Panc1 (cell line): ENCODE data around the gene ZNF831. TPM values are rescaled to one million over a fixed set of nuclear protein-coding genes. Genes with fewer than 3 reads are reported as not detected.

Experiments used
- ATAC-seq: fragments of 200-7000 bp; cut with Tn5 transposase; 2 replicates; pipeline ENCODE4 v1.9.1; 2020; ENCODE audit warnings: mild to moderate bottlenecking, moderate library complexity
- BruUV-seq: library from RNA; stranded (reverse); fragments of 400-500 nt; replicated peaks from 2 replicates; lab custom pipeline; 2021; lab: Mats Ljungman, UMichigan
- CTCF ChIA-PET: fragments of 300-600 bp; sonication (Branson Sonifier 250); formaldehyde crosslinking; loops from one replicate; lab custom pipeline; 2022; ENCODE audit warnings: antibody characterized with exemption; lab: Charles Lee
- POLR2A ChIA-PET: fragments of 300-600 bp; sonication (Branson Sonifier 250); formaldehyde crosslinking; loops from one replicate; lab custom pipeline; 2022; ENCODE audit warnings: antibody characterized with exemption; lab: Charles Lee
- DNase-seq: peaks from one replicate; pipeline ENCODE4 v3.0.0-alpha.2; 2010; ENCODE audit warnings: low read depth, low spot score
- H3K27ac ChIP-seq: 2 replicates; pipeline ENCODE4 v1.5.1; 2011; ENCODE audit warnings: mild to moderate bottlenecking, low read length, inconsistent platforms
- H3K27me3 ChIP-seq: fragments of 200-500 bp; sonication (Bioruptor generic); 2 replicates; pipeline ENCODE4 v1.6.0; 2014; ENCODE audit warnings: low read length, inconsistent platforms; ENCODE audit not compliant: control insufficient read depth, insufficient read depth
- H3K36me3 ChIP-seq: fragments of 200-500 bp; sonication (Bioruptor generic); 2 replicates; pipeline ENCODE4 v1.5.1; 2014; ENCODE audit warnings: inconsistent platforms, mild to moderate bottlenecking, low read length, moderate library complexity; ENCODE audit not compliant: control insufficient read depth, insufficient read depth
- H3K4me1 ChIP-seq: 2 replicates; pipeline ENCODE4 v1.5.1; 2011; ENCODE audit warnings: inconsistent platforms, mild to moderate bottlenecking, low read length, moderate library complexity; ENCODE audit not compliant: control insufficient read depth, insufficient read depth
- H3K4me3 ChIP-seq, 2 experiments: 2 replicates each; pipeline ENCODE4 v1.5.1; 2011 to 2012; ENCODE audit warnings: low read depth in 2 of 2, low read length in 2 of 2, mild to moderate bottlenecking in 2 of 2, inconsistent platforms in 1 of 2, moderate library complexity in 1 of 2
- H3K9me3 ChIP-seq: fragments of 200-500 bp; sonication (Bioruptor generic); 2 replicates; pipeline ENCODE4 v1.5.1; 2014; ENCODE audit warnings: low read depth, mild to moderate bottlenecking, inconsistent platforms, low read length, moderate library complexity; ENCODE audit not compliant: control insufficient read depth, insufficient read depth
- POLR2AphosphoS5 ChIP-seq: IDR thresholded peaks from 2 replicates; pipeline ENCODE4 v1.6.1; 2012; ENCODE audit warnings: mild to moderate bottlenecking, low read depth, low read length, moderate library complexity
- SIN3A ChIP-seq: IDR thresholded peaks from 2 replicates; pipeline ENCODE4 v1.6.1; 2012; ENCODE audit warnings: low read depth, mild to moderate bottlenecking, low read length, moderate library complexity, borderline replicate concordance; ENCODE audit not compliant: insufficient read depth
- TCF7L2 ChIP-seq: IDR thresholded peaks from 2 replicates; pipeline ENCODE4 v1.6.1; 2011; ENCODE audit warnings: mild to moderate bottlenecking, low read depth, low read length, inconsistent platforms
- in situ Hi-C: cut with HindIII; loops from 2 replicates; pipeline ENCODE4 v1.10.0; 2016; ENCODE audit warnings: low sequenced_read_pairs, low pct_unique_long_range_greater_than_20kb
- intact Hi-C: fragments of 100-400 bp; cut with micrococcal nuclease; formaldehyde crosslinking; loops from one replicate; pipeline ENCODE4 v1.10.0; 2022; ENCODE audit not compliant: unreplicated experiment
- total RNA-seq: library from RNA; stranded (reverse); gene quantifications from one replicate; pipeline ENCODE4 v1.2.1, GENCODE V29; 2021; ENCODE audit not compliant: unreplicated experiment
- TF ChIP-seq, protein P1 (sequence below), 2 experiments: IDR thresholded peaks; 2 replicates each; pipeline ENCODE4 v1.6.1; 2011 to 2012; ENCODE audit warnings: low read depth in 2 of 2, control low read depth in 1 of 2, low read length in 1 of 2, mild to moderate bottlenecking in 1 of 2, moderate library complexity in 1 of 2; ENCODE audit not compliant: insufficient read depth in 1 of 2
- TF ChIP-seq, protein P2 (sequence below): fragments of 450-650 bp; IDR thresholded peaks from 2 replicates; pipeline ENCODE4 v1.5.1; 2017; ENCODE audit warnings: mild to moderate bottlenecking

The ZNF831 gene
- total RNA-seq, 1 experiment from 2014 or later: 0.03 TPM

DNA sequence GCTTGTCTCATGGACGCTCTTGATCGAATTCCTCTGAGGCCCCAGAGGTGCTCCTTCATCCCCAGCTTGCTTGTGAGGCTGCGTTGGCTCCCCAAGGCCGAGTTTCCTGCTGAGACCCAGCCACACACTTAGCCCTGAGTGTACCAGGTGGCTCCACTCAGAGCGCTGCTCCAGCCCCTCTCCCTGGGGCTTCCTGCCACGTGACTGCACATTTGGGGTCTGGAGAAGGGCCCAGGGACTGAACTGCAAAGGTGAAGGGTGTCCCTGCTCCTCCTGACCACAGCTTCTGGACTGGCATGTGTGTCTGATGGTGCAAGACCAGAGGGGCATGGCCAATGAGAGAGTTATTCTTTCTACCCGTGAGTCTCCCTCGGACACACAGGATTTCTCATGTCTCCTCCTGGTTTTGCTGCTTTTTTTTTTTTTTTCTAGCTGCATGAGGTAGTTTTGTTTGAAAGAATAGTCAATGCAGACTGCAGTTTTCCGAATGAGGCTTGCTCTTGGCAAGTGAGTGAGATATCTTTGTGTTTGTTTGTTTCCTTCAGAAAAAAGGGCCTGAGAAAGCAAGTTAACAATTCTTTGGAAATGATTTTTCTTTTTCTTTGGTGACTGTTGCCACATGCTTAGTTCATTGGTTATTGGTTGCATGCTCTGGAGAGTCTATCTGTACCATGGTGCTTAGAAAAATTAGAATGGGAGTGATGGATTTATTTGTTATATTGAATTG is 3.1 kb upstream of the ZNF831 start:
- ChIA-PET CTCF (interaction anchor here (0.6 kb wide), 1 partner anchor 102 kb away, joined by 3 read pairs; no protein-coding TSS in a partner anchor), POLR2A (no interaction called here)

DNA sequence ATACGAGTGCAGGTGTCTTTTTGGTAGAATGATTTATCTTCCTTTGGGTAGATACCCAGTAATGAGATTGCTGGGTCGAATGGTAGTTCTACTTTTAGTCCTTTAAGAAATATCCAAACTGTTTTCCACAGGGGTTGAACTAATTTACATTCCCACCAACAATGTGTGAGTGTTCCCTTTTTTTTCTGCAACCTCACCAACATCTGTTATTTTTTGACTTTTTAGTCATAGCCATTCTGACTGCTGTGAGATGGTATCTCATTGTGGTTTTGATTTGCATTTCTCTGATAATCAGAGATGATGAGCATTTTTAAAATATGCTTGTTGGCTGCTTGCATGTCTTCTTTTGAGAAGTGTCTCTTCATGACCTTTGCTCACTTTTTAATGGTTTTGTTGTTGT is 1.9 kb upstream of the ZNF831 start:
- no peaks in the 10 kb centered on the region for H3K36me3 ChIP-seq
- CTCF ChIA-PET: no interaction called here
- TF ChIP-seq SIN3A: no peak
- TF ChIP-seq, protein P1, sequence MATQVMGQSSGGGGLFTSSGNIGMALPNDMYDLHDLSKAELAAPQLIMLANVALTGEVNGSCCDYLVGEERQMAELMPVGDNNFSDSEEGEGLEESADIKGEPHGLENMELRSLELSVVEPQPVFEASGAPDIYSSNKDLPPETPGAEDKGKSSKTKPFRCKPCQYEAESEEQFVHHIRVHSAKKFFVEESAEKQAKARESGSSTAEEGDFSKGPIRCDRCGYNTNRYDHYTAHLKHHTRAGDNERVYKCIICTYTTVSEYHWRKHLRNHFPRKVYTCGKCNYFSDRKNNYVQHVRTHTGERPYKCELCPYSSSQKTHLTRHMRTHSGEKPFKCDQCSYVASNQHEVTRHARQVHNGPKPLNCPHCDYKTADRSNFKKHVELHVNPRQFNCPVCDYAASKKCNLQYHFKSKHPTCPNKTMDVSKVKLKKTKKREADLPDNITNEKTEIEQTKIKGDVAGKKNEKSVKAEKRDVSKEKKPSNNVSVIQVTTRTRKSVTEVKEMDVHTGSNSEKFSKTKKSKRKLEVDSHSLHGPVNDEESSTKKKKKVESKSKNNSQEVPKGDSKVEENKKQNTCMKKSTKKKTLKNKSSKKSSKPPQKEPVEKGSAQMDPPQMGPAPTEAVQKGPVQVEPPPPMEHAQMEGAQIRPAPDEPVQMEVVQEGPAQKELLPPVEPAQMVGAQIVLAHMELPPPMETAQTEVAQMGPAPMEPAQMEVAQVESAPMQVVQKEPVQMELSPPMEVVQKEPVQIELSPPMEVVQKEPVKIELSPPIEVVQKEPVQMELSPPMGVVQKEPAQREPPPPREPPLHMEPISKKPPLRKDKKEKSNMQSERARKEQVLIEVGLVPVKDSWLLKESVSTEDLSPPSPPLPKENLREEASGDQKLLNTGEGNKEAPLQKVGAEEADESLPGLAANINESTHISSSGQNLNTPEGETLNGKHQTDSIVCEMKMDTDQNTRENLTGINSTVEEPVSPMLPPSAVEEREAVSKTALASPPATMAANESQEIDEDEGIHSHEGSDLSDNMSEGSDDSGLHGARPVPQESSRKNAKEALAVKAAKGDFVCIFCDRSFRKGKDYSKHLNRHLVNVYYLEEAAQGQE (IDR thresholded peaks at IDR 0.05; ENCODE audit: insufficient read depth in 1 of 2, low read depth in 2 of 2, low read length in 1 of 2): no peak
- TF ChIP-seq TCF7L2: no peak
- TF ChIP-seq POLR2AphosphoS5: no peak
- TF ChIP-seq, protein P2, sequence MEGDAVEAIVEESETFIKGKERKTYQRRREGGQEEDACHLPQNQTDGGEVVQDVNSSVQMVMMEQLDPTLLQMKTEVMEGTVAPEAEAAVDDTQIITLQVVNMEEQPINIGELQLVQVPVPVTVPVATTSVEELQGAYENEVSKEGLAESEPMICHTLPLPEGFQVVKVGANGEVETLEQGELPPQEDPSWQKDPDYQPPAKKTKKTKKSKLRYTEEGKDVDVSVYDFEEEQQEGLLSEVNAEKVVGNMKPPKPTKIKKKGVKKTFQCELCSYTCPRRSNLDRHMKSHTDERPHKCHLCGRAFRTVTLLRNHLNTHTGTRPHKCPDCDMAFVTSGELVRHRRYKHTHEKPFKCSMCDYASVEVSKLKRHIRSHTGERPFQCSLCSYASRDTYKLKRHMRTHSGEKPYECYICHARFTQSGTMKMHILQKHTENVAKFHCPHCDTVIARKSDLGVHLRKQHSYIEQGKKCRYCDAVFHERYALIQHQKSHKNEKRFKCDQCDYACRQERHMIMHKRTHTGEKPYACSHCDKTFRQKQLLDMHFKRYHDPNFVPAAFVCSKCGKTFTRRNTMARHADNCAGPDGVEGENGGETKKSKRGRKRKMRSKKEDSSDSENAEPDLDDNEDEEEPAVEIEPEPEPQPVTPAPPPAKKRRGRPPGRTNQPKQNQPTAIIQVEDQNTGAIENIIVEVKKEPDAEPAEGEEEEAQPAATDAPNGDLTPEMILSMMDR: no peak
- ATAC-seq (no peak), DNase-seq (no peak)
- BruUV-seq: no TSS peak
- H3K27me3 ChIP-seq: peaks cover 5% of the 10 kb centered on the region
- no peaks in the 10 kb centered on the region for H3K9me3 ChIP-seq
- POLR2A ChIA-PET: no interaction called here
- H3K27ac ChIP-seq: no peak overlapping the region
- in situ Hi-C loops: no loop called here
- H3K4me3 ChIP-seq: no peak overlapping the region
- intact Hi-C loops: no loop called here
- no peaks in the 10 kb centered on the region for H3K4me1 ChIP-seq

More for the DNA sequence above, 3.1 kb upstream of the ZNF831 start:
- ATAC-seq (no peak), DNase-seq (no peak)
- in situ Hi-C loops (no loop called here), intact Hi-C loops (no loop called here)
- Histone ChIP-seq H3K27ac (no peak overlapping the region), H3K27me3 (peaks cover 3% of the 10 kb centered on the region; the same call in 1 of the 2 replicates), H3K4me1 (no peaks in the 10 kb centered on the region), H3K4me3 (no peak overlapping the region), H3K9me3 (no peaks in the 10 kb centered on the region), H3K36me3 (no peaks in the 10 kb centered on the region)
- TF ChIP-seq SIN3A: no peak
- no TSS peak for BruUV-seq
